Choroid plexus epithelial cell (primary cell): ENCODE measurements around the gene NATD1.

Experiments
- DNase-seq: peaks from one replicate; pipeline ENCODE4 v3.0.0-alpha.2; 2010; ENCODE audit warnings: low read depth
- H3K4me3 ChIP-seq: 2 replicates; pipeline ENCODE4 v1.5.1; 2011; ENCODE audit warnings: low read depth, mild to moderate bottlenecking, control low read depth, low read length, moderate library complexity
- TF ChIP-seq, protein P1 (sequence below): conservative IDR thresholded peaks from 2 replicates; pipeline ENCODE4 v1.5.1; 2011; ENCODE audit warnings: low read depth, mild to moderate bottlenecking, control low read depth, inconsistent platforms, low read length, moderate library complexity

The NATD1 gene

DNA sequence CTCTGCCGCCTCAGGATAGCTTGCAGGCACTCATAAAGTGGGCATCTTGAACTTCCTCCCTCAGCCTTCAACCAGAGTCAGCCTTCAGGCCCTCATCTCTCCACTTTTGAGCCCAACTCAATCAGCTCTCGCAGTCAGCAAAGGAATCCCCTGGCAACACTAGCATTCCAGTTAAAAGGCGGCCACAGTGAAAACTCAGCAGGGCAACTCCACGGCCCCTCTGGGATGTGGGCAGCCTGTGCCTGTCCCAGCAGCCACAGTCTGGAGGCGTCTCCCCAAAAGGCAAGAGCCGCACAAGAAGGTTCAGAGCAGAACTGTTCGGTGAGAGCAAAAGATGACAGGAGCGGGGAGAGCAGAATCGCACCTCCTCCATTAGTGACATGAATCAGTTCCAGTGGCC, 48.3 kb downstream of the NATD1 start:
- no peak for DNase-seq
- no peak overlapping the region for H3K4me3 ChIP-seq
- TF ChIP-seq, protein P1, sequence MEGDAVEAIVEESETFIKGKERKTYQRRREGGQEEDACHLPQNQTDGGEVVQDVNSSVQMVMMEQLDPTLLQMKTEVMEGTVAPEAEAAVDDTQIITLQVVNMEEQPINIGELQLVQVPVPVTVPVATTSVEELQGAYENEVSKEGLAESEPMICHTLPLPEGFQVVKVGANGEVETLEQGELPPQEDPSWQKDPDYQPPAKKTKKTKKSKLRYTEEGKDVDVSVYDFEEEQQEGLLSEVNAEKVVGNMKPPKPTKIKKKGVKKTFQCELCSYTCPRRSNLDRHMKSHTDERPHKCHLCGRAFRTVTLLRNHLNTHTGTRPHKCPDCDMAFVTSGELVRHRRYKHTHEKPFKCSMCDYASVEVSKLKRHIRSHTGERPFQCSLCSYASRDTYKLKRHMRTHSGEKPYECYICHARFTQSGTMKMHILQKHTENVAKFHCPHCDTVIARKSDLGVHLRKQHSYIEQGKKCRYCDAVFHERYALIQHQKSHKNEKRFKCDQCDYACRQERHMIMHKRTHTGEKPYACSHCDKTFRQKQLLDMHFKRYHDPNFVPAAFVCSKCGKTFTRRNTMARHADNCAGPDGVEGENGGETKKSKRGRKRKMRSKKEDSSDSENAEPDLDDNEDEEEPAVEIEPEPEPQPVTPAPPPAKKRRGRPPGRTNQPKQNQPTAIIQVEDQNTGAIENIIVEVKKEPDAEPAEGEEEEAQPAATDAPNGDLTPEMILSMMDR = no peak

DNA sequence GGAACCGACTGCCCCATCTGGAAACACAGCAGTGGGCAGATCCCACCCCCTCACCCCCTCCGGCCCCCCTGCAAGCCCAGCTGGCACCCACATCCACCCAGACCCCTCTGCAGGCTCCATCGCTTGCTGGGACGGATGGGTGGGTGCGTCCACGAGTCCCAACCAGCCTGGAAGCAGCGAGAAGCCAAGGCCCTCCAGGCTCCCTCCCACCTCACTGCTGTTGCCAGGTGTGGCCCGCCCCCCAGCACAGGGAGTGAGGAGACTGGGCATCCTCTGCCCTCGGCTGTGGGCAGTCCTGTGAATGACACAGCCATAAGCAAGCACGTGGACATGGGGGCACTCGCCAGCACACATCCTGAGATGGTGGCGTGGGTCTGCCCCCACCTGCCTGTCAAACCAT, 50.7 kb downstream of the NATD1 start:
- no peak overlapping the region for H3K4me3 ChIP-seq
- TF ChIP-seq, protein P1 = no peak
- no peak for DNase-seq

DNA sequence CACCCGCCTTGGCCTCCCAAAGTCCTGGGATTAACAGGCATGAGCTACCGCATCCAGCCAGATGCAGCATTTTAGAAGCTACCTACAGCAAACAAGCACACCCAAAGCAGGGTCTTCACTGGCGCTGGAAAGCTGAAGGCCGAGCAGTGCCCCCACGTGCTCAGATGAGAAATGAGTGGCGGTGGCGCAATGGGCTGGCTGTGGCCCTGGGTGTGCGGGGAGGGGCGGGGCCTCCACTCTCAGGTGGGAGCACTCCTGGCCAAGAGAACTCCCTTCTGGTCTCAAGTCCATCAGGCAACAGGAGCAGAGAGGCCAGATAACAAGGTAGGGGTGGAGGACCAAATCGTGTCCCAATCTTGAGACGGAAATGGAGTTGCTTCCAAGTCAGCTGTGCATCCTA, 51.3 kb downstream of the NATD1 start:
- no peak overlapping the region for H3K4me3 ChIP-seq
- no peak for DNase-seq
- TF ChIP-seq, protein P1 = no peak

DNA sequence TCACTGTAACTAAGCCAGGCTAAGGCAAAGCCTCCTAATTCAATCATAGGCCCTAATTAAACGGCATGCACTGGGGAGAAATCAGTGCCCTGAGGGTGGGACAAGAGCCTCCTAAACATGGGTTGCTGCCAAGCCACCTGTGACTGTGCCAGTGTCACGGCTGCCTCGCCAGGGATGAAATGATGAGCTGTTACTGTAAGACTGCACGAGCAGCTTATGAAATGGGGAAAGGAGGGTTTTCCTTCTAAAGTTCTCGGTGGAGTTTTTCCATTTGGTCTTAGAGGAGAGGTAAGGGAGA, 52.0 kb downstream of the NATD1 start:
- H3K4me3 ChIP-seq = no peak overlapping the region

DNA sequence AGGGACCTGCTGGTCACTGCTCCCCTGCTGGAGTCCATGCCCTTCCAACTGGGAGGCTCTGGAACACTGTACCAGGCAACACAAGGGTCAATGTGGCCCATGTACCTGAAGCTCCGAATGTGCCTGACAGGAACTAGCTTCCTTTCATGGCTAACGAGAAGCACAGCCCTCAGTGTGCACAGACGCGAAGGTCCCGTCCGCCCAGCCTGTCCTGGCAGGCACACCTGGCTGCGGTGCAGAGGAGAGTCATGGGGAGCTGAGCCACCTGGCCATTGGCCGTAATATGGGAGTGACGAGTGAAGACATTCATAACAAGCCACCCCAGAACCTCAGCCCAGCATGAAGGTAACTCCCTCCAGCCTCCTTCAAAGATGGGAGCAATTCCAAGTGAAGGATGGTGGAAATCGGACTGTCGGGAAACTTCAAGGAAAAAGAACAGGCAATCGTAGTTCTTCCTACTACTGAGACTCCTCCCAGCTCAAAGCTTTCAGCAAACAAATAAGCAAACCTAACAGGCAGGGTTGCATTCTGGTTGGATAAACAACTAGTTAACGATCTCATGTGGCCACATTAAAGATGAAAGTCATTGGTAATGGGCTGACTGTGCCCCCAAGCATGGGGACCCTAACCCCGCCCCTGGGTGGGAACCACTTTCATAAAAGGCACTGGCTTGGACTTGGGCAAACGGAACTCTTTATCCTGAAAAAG, 52.5 kb downstream of the NATD1 start:
- TF ChIP-seq, protein P1 = no peak
- no peak overlapping the region for H3K4me3 ChIP-seq

More for the DNA sequence above, 52.0 kb downstream of the NATD1 start:
- TF ChIP-seq, protein P1 = no peak
- DNase-seq = no peak

DNA sequence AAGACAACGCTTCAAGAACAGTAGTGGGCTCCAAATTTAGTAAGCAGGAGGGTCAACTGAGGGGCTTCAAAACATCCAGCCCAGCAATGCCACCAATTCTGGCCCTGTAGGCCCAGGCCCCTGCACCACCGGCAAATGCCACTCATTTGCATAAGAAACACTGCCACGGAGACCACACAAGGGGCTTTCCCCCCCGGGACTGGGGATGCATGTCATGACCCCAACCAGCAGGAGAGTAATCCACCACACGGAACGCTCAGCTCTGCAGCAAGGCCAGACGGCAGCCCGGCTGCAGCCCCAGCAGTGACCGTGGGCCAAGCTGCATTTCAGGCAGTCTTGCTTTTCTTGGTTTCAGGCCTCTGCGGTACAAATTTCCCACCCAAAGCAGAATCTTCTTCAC, 53.4 kb downstream of the NATD1 start:
- TF ChIP-seq, protein P1 = no peak
- no peak overlapping the region for H3K4me3 ChIP-seq

More for the DNA sequence above, 52.5 kb downstream of the NATD1 start:
- no peak for DNase-seq

DNA sequence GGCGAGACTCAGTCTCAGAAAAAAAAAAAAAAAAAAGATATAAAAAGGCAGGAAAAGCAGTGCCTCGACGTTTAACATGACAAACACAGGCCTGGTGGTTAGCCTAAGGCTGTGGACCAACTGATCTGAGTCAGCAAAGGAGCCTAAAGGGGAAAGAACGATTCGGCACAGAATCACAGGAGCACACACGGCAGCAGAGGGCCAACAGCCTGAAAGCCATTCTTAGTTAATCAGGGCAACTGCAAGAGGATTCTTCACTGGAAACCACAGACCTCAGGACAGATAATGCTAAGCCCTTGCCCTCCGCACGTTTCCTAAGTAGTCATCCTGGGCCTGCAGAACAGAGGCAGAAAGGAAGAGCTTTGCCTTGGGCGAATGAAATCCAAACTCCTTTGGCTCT, 53.9 kb downstream of the NATD1 start:
- TF ChIP-seq, protein P1 = no peak
- DNase-seq = peak; percentile 67
- H3K4me3 ChIP-seq = no peak overlapping the region

More for the DNA sequence above, 53.4 kb downstream of the NATD1 start:
- no peak for DNase-seq
